Dendritic cell treated with granulocyte-macrophage colony-stimulating factor and Interleukin-4, amounts not matched to agents 40 ng/mL and 50 ng/mL, for 4 days (primary cell): ENCODE results near the gene DCTN2.
A peak's percentile ranks its signal among the peaks of the same experiment; 100 is the strongest.
"Not testable (repeated sequence)": the region's sequence is repeated elsewhere in the genome, so short reads cannot be mapped to it uniquely, and the experiment has no call there.

ENCODE experiments used
- H3K27ac Mint-ChIP-seq: one replicate; pipeline ENCODE4 v1.8.0; 2022; ENCODE audit warnings: mild to moderate bottlenecking, mixed read lengths
- H3K27me3 Mint-ChIP-seq: one replicate; pipeline ENCODE4 v1.8.0; 2022; ENCODE audit warnings: mild to moderate bottlenecking, mixed read lengths
- H3K36me3 Mint-ChIP-seq: one replicate; pipeline ENCODE4 v1.8.0; 2022; ENCODE audit warnings: low read depth, mixed read lengths
- H3K4me1 Mint-ChIP-seq: one replicate; pipeline ENCODE4 v1.8.0; 2022; ENCODE audit warnings: low read depth, mixed read lengths
- H3K4me3 Mint-ChIP-seq: one replicate; pipeline ENCODE4 v1.8.0; 2022; ENCODE audit warnings: mild to moderate bottlenecking, moderate library complexity, mixed read lengths
- H3K9me3 Mint-ChIP-seq: one replicate; pipeline ENCODE4 v1.8.0; 2022; ENCODE audit warnings: mixed read lengths
- intact Hi-C: fragments of 100-400 bp; cut with micrococcal nuclease; formaldehyde crosslinking; loops from one replicate; pipeline ENCODE4 v1.15.0; 2022

The DCTN2 gene

DNA sequence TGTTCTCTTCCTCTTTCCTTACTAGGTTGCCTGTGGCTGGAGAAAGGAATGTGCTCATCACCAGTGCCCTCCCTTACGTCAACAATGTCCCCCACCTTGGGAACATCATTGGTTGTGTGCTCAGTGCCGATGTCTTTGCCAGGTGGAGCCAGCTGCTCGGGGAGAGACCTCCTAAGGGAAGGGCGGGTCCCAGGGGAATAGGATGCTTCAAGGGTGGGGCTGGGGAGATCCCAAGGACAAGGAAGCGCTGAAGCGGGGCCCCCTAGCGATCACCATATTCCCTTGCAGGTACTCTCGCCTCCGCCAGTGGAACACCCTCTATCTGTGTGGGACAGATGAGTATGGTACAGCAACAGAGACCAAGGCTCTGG, 48.9 kb downstream of the DCTN2 start:
- H3K4me3 Mint-ChIP-seq, result no peak overlapping the region
- no peak overlapping the region for H3K27ac Mint-ChIP-seq
- peaks cover 9% of the 10 kb centered on the region for H3K4me1 Mint-ChIP-seq
- H3K27me3 Mint-ChIP-seq, result no peaks in the 10 kb centered on the region
- intact Hi-C loops, result no loop called here
- peaks cover 93% of the 10 kb centered on the region for H3K36me3 Mint-ChIP-seq
- H3K9me3 Mint-ChIP-seq, result no peaks in the 10 kb centered on the region

DNA sequence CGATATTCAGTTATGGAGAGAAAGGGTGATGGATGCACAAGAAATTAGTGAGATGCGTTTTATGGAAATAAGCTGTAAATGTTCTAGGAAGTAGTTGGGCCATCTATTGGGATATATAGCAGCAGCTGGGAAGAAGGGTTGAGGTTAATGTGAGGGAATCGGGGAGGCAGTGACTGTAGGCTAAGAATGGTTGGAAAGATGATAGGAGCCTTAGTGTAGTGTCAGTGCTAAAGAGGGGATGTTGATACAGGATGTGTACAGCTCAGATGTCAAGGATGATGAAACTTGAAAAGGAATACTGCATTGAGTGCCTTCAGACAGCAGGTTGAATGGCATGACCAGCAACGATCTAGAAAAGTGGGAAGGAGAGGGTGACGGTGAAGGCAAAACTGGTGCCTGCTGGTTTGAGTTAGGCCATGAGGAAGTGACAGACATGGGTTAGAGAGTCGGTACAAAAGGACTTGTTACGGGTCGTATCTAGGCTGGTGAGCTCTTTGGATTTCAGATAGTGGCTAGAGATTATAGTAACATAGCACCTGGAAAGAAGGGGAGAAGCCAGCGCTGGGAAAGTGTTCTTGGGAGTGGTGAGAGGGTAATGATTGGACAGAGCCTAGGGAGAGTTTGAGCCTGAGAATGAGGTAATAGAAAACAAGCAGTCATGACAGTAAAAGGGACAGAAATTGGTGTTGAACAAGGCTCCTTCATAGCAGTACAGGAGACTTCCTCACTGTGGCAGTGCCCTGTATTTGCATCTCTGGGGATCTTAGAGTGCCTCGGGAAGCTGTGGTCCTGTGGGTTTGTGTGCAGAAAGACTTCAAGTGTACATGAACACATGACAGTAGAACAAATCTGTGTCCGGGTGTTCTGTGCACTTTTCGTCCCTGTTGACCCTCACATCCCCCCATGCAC, 49.5 kb downstream of the DCTN2 start:
- intact Hi-C loops, result no loop called here
- peak overlapping the region; percentile 28 for H3K27ac Mint-ChIP-seq
- no peak overlapping the region for H3K4me3 Mint-ChIP-seq
- H3K36me3 Mint-ChIP-seq, result peaks cover 91% of the 10 kb centered on the region
- H3K27me3 Mint-ChIP-seq, result no peaks in the 10 kb centered on the region
- H3K4me1 Mint-ChIP-seq, result peaks cover 9% of the 10 kb centered on the region
- H3K9me3 Mint-ChIP-seq, result no peaks in the 10 kb centered on the region

DNA sequence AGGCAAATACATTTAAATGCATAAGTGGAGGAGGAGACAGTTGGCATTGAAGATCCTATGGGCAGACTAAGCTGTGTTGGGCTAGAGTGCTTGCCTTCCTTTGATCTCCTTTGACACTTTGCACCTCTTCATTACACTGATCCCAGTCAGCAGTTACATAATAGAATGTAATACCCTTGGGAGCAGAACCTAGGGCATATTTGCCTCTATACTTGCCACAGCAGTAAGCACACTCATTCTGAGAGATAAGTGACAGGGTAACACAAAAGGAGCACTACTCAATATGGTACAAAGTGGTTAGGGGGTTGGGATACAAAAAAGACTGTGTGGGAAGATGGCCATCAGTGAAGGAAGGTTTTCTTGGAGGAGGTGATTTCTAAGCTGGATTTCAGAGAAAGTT, 50.2 kb downstream of the DCTN2 start:
- Mint-ChIP-seq H3K4me1 (peaks cover 9% of the 10 kb centered on the region), H3K36me3 (peaks cover 91% of the 10 kb centered on the region), H3K9me3 (no peaks in the 10 kb centered on the region), H3K27me3 (no peaks in the 10 kb centered on the region), H3K27ac (no peak overlapping the region), H3K4me3 (no peak overlapping the region)
- intact Hi-C loops, result no loop called here

DNA sequence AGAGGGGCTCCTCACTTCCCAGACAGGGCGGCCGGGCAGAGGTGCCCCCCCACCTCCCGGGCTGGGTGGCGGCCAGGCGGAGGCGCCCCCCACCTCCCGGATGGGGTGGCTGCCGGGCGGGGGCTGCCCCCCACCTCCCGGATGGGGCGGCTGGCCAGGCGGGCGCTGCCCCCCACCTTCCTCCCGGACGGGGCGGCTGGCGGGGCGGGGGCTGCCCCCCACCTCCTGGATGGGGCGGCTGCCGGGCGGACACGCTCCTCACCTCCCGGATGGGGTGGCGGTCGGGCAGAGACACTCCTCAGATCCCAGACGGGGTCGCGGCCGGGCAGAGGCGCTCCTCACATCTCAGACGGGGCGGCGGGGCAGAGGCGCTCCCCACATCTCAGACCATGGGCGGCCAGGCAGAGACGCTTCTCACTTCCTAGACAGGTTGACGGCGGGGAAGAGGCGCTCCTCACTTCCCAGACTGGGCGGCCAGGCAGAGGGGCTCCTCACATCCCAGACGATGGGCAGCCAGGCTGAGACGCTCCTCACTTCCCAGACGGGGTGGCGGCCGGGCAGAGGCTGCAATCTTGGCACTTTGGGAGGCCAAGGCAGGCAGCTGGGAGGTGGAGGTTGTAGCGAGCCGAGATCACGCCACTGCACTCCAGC, 51.8 kb downstream of the DCTN2 start:
- H3K4me1 Mint-ChIP-seq, result peaks cover 16% of the 10 kb centered on the region
- H3K27ac Mint-ChIP-seq, result not testable (repeated sequence)

DNA sequence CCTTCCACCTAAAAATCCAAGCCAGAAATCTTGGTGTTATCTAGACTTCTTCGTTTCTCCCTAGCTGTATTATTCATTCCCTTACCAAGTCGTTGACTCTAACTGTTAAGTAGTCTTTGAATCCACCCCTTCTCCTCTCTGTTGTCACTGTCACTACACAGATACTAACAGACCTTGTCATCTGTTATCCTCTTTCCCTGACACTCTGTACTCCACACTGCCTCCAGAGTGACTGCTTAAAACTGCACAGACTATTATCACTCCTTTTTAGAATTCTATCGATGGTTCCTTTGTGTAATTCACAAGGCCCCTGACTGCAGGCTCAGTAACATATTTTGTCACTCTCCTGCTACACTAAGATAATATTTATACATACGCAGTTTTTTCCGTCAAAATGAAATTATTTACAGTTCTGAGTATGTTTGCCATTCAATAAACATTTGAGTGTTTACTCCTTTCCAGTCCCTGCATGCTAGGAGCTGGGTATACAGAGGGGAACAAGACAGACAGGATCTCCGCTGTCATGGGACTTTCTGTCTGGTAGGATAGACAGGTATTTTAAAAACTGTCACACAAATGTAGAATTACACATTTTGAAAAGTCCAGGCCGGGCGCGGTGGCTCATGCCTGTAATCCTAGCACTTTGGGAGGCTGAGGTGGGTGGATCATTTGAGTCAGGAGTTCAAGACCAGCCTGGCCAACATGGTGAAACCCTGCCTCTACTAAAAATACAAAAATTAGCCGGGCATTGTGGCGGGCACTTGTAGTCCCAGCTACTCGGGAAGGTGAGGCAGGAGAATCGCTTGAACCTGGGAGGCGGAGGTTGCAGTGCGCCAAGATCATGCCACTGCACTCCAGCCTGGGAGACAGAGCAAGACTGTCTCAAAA, 55.4 kb downstream of the DCTN2 start:
- Mint-ChIP-seq H3K9me3 (no peaks in the 10 kb centered on the region), H3K36me3 (peaks cover 80% of the 10 kb centered on the region), H3K4me1 (peaks cover 27% of the 10 kb centered on the region), H3K27ac (peak overlapping the region; percentile 2), H3K4me3 (no peak overlapping the region), H3K27me3 (no peaks in the 10 kb centered on the region)
- intact Hi-C loops, result no loop called here

More for the DNA sequence above, 51.8 kb downstream of the DCTN2 start:
- H3K4me3 Mint-ChIP-seq, intact Hi-C loops, H3K27me3 Mint-ChIP-seq, H3K9me3 Mint-ChIP-seq: not testable (repeated sequence)
- H3K36me3 Mint-ChIP-seq, result peaks cover 91% of the 10 kb centered on the region

DNA sequence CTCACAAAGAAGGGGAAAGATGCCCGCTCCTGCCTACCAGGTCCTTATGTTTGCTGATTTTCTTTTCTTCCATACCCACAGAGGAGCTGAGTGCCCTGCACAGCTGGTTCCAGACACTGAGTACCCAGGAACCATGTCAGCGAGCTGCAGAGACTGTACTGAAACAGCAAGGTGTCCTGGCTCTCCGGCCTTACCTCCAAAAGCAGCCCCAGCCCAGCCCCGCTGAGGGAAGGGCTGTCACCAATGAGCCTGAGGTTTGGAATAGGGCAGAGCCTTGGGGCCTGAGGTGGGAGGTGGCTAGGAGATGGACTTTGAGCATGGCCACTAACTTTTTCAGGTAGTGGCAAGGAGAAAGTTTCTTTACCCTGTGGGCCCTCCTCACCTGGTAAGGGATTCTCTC, 56.9 kb downstream of the DCTN2 start:
- no peak overlapping the region for H3K4me3 Mint-ChIP-seq

DNA sequence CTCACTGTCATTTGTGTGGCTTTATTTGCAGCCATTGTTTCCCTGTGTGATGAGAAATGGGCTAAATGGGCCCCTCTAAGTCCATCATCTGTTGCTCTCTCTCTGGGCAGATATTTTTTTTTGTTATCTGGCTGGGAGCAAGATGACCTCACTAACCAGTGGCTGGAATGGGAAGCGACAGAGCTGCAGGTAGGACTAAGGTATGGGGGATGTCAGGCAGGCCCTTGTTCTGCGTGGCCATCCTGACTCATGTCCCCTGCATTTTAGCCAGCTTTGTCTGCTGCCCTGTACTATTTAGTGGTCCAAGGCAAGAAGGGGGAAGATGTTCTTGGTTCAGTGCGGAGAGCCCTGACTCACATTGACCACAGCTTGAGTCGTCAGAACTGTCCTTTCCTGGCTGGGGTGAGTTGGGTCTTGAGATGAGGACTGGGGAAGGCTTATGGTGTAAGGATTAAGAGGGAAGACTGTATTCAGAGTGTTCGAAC, 57.8 kb downstream of the DCTN2 start:
- intact Hi-C loops, result no loop called here
- H3K27ac Mint-ChIP-seq, result peak overlapping the region; percentile 91
- no peaks in the 10 kb centered on the region for H3K27me3 Mint-ChIP-seq
- no peaks in the 10 kb centered on the region for H3K9me3 Mint-ChIP-seq
- peaks cover 27% of the 10 kb centered on the region for H3K4me1 Mint-ChIP-seq
- peak overlapping the region; percentile 90 for H3K4me3 Mint-ChIP-seq
- H3K36me3 Mint-ChIP-seq, result peaks cover 56% of the 10 kb centered on the region

More for the DNA sequence above, 56.9 kb downstream of the DCTN2 start:
- Mint-ChIP-seq H3K36me3 (peaks cover 65% of the 10 kb centered on the region), H3K9me3 (no peaks in the 10 kb centered on the region), H3K4me1 (peaks cover 27% of the 10 kb centered on the region), H3K27me3 (no peaks in the 10 kb centered on the region), H3K27ac (no peak overlapping the region)
- intact Hi-C loops, result no loop called here

DNA sequence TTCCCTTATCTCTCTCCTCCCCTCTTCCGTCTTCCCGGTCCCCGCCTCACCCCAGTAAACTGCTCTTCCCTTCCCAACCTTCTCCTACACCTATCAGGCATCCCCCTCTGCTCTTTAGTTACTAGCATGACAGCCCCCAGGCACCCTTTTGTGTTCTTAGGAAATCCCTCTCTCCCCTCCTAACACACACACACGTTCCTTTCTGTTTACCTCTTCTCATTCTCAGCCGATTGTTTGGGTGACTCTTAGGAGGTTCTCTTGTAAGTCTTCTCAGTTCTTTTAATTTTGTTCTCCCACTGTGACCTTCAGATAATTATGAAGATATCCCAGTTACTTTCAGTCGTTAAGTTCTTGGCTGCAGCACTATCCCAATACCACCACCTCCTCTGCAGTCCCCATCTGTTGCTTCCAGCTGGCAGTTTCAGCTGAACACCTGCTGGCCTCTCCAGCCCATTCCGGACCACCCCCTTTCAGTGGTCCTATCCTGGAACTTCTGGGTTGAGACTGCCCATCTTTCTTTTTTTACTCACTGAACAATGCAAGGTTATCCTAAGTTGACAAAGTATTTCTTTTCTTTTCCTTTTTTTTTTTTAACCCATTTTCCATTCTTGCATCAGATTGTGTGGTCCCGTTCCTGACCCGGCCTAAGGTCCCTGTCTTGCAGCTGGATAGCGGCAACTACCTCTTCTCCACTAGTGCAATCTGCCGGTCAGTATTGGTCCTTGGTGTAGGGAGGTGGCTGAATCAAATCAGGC, 58.4 kb downstream of the DCTN2 start:
- H3K4me3 Mint-ChIP-seq, result peak overlapping the region; percentile 90
- H3K4me1 Mint-ChIP-seq, result peaks cover 27% of the 10 kb centered on the region
- intact Hi-C loops, result loop anchor here (1.0 kb wide), 1 partner anchor 32 kb away; the partner anchor contains the start of gene DDIT3
- H3K36me3 Mint-ChIP-seq, result peaks cover 52% of the 10 kb centered on the region
- H3K27ac Mint-ChIP-seq, result peak overlapping the region; percentile 91
- no peaks in the 10 kb centered on the region for H3K27me3 Mint-ChIP-seq
- H3K9me3 Mint-ChIP-seq, result no peaks in the 10 kb centered on the region

DNA sequence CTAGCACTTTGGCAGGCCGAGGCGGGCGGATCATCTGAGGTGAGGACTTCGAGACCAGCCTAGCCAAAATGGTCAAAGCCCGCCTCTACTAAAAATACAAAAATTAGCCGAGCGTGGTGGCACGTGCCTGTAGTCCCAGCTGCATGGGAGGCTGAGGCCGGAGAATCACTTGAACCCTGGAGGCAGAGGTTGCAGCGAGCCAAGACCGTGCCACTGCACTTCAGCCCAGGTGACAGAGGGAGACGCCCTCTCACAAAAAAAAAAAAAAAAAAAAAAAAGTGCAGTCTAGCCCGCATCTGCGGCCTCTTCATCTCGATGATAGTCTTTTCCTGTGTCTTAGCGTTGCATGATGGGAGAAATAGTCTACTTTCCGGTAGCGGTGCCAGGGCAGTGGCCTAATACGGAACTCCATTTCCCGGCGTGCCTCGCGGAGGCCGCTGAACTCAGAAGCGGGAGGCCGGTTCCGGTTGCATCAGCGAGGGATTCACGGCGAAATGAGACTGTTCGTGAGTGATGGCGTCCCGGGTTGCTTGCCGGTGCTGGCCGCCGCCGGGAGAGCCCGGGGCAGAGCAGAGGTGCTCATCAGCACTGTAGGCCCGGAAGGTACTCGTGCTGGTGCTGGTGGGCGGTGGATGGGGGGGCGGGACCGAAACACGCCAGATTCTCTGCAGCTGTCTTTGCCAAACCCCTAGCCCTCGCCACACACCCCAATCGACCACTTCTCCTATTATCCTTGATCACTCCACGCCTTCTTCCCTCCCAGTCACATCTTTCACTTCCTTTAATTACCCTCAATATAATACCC, 59.2 kb downstream of the DCTN2 start, which contains the start of gene MARS1:
Gene MARS1, plus strand, starts transcription at position 472 of the 805 bp plus-strand sequence. Its CDS starts 23 bp downstream, at position 495.
- peak within 1 kb of the TSS; percentile 90 for H3K4me3 Mint-ChIP-seq
- no peaks in the 10 kb centered on the region for H3K9me3 Mint-ChIP-seq
- peaks cover 51% of the 10 kb centered on the region for H3K36me3 Mint-ChIP-seq
- H3K27ac Mint-ChIP-seq, result peak within 1 kb of the TSS; percentile 91
- H3K4me1 Mint-ChIP-seq, result peaks cover 33% of the 10 kb centered on the region
- intact Hi-C loops, result loop anchor here (1.0 kb wide), 3 partner anchors 9 to 60 kb away; partner anchors contain the start of genes DCTN2 and DDIT3
- no peaks in the 10 kb centered on the region for H3K27me3 Mint-ChIP-seq

DNA sequence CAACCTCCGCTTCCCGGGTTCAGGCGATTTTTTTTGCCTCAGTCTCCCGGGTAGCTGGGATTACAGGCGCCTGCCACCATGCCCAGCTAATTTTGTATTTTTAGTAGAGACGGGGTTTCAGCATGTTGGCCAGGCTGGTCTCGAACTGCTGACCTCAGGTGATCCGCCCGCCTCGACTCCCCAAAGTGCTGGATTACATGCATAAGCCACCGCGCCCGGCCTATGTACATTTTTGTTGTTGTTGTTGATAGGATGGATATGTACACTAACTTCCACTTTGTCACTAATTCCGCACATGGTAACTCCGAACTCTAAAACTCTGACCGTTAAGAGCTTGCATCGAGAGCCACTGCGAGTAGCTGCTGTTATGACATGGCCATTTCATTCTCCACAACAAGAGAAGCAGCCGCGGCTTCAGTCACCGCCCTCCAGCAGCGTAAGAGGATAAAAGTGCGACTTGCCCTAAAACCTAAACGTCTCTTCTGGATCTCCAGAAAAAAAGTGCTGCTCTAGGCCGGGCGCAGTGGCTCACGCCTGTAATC, 59.9 kb downstream of the DCTN2 start:
- Mint-ChIP-seq H3K9me3 (no peaks in the 10 kb centered on the region), H3K4me3 (peak overlapping the region; percentile 90), H3K36me3 (peaks cover 44% of the 10 kb centered on the region), H3K4me1 (peaks cover 33% of the 10 kb centered on the region), H3K27me3 (no peaks in the 10 kb centered on the region), H3K27ac (peak overlapping the region; percentile 91)
- intact Hi-C loops, result loop anchor here (1.0 kb wide), 2 partner anchors 9 to 60 kb away; partner anchors contain the start of gene DCTN2

DNA sequence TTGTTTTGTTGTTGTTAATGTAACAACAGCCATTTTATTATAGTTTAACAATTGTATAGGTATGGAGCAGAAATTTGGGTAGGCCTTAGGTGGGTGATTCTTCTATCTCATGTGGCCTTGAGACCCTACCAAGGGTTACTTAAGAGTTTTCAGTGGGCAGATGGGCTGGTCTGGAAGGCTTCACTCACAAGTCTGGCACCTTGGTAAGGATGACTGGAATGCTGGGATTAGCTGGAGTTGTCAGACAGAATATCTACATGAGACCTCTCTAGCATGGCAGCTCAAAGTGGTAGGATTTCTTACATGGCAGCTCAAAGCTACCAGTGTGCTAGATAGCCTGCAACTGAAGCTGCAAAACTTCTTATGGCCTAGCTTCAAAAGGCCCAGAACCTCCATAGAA, 61.3 kb downstream of the DCTN2 start:
- no peaks in the 10 kb centered on the region for H3K27me3 Mint-ChIP-seq
- H3K4me1 Mint-ChIP-seq, result peaks cover 39% of the 10 kb centered on the region
- H3K9me3 Mint-ChIP-seq, result no peaks in the 10 kb centered on the region
- peaks cover 29% of the 10 kb centered on the region for H3K36me3 Mint-ChIP-seq
- H3K4me3 Mint-ChIP-seq, result no peak overlapping the region
- intact Hi-C loops, result no loop called here
- no peak overlapping the region for H3K27ac Mint-ChIP-seq

DNA sequence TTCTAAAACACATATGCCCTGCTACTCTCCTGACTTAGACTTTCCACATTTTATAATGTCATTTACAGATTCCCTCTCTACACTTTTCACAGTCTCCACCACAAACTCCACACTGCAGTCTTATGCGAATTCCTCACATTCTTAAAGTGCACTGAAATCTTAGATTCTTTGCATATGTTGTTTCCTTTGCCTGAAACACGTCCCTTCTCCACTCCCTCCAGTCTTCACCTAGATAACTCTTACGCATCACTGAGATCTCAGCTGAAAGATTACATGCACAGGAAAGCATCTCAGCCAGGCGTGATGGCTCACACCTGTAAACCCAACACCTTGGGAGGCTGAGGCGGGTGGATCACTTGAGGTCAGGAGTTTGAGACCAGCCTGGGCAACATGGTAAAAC, 63.5 kb downstream of the DCTN2 start:
- H3K27ac Mint-ChIP-seq, result no peak overlapping the region

More for the DNA sequence above, 63.5 kb downstream of the DCTN2 start:
- H3K27me3 Mint-ChIP-seq, result no peaks in the 10 kb centered on the region
- peaks cover 7% of the 10 kb centered on the region for H3K36me3 Mint-ChIP-seq
- intact Hi-C loops, result no loop called here
- no peaks in the 10 kb centered on the region for H3K9me3 Mint-ChIP-seq
- no peak overlapping the region for H3K4me3 Mint-ChIP-seq
- H3K4me1 Mint-ChIP-seq, result peaks cover 49% of the 10 kb centered on the region
